Neural cell (in vitro differentiated cells): ENCODE measurements around the gene PPM1N. TPM values are rescaled to one million over a fixed set of nuclear protein-coding genes. Genes with fewer than 3 reads are reported as not detected.
A peak's percentile ranks its signal among the peaks of the same experiment; 100 is the strongest.

ENCODE experiments used
- H2AFZ ChIP-seq: fragments of 200-600, 300-800 bp; sonication (generic), shearing (Covaris generic); 2 replicates; pipeline ENCODE4 v1.6.0; 2014; ENCODE audit warnings: low read depth, mild to moderate bottlenecking, antibody characterized with exemption, low read length, moderate library complexity
- H3F3A ChIP-seq: fragments of 200-600 bp; shearing (Covaris generic); 2 replicates; pipeline ENCODE4 v1.6.1; 2016; ENCODE audit warnings: mild to moderate bottlenecking, moderate library complexity, mixed read lengths, antibody characterized with exemption, low read length; ENCODE audit not compliant: insufficient read depth, poor library complexity, severe bottlenecking
- H3K27ac ChIP-seq: fragments of 200-600, 300-800 bp; sonication (generic), shearing (Covaris generic); 2 replicates; pipeline ENCODE4 v1.5.1; 2014; ENCODE audit warnings: mild to moderate bottlenecking, low read length, moderate library complexity
- H3K27me3 ChIP-seq: fragments of 300-800, 200-600 bp; sonication (generic), shearing (Covaris generic); 2 replicates; pipeline ENCODE4 v1.6.0; 2014; ENCODE audit warnings: mild to moderate bottlenecking, low read depth, low read length, moderate library complexity; ENCODE audit not compliant: insufficient read depth
- H3K36me3 ChIP-seq: fragments of 300-800, 200-600 bp; sonication (generic), shearing (Covaris generic); 2 replicates; pipeline ENCODE4 v1.5.1; 2014; ENCODE audit warnings: mild to moderate bottlenecking, antibody characterized with exemption, low read length, moderate library complexity; ENCODE audit not compliant: insufficient read depth
- H3K4me2 ChIP-seq: fragments of 300-800, 200-600 bp; sonication (generic), shearing (Covaris generic); 2 replicates; pipeline ENCODE4 v1.6.0; 2014; ENCODE audit warnings: mild to moderate bottlenecking, low read length
- H3K4me3 ChIP-seq: fragments of 300-800, 200-600 bp; sonication (generic), shearing (Covaris generic); 2 replicates; pipeline ENCODE4 v1.5.1; 2014; ENCODE audit warnings: mild to moderate bottlenecking, low read length, moderate library complexity
- H3K79me2 ChIP-seq: fragments of 200-600 bp; shearing (Covaris generic); replicated peaks from 2 replicates; pipeline ENCODE4 v1.6.0; 2014; ENCODE audit warnings: mild to moderate bottlenecking, low read length, moderate library complexity; ENCODE audit not compliant: insufficient read depth
- H3K9ac ChIP-seq: fragments of 300-800, 200-600 bp; sonication (generic), shearing (Covaris generic); 2 replicates; pipeline ENCODE4 v1.6.1; 2016; ENCODE audit warnings: mild to moderate bottlenecking, low read length, mixed read lengths
- H3K9me2 ChIP-seq: fragments of 200-600 bp; shearing (Covaris generic); 2 replicates; pipeline ENCODE4 v1.6.1; 2016; ENCODE audit warnings: mild to moderate bottlenecking, low read length, mixed read lengths; ENCODE audit not compliant: insufficient read depth
- H3K9me3 ChIP-seq: fragments of 200-600, 300-800 bp; sonication (generic), shearing (Covaris generic); 2 replicates; pipeline ENCODE4 v1.6.1; 2016; ENCODE audit warnings: mild to moderate bottlenecking, mixed run types, low read length, moderate library complexity, mixed read lengths
- H4K20me1 ChIP-seq: fragments of 200-600 bp; shearing (Covaris generic); 2 replicates; pipeline ENCODE4 v1.6.1; 2016; ENCODE audit warnings: mild to moderate bottlenecking, mixed run types; ENCODE audit not compliant: insufficient read depth
- EP300 ChIP-seq: fragments of 450-650 bp; conservative IDR thresholded peaks from 2 replicates; pipeline ENCODE4 v1.6.1; 2014; ENCODE audit warnings: antibody characterized with exemption, mild to moderate bottlenecking, moderate library complexity; ENCODE audit not compliant: poor library complexity, severe bottlenecking
- EZH2 ChIP-seq: fragments of 200-600, 300-800 bp; shearing (Covaris generic), sonication (generic); IDR thresholded peaks from 2 replicates; pipeline ENCODE4 v1.6.1; 2014; ENCODE audit warnings: antibody characterized with exemption, low read length, borderline replicate concordance, mild to moderate bottlenecking; ENCODE audit not compliant: insufficient read depth, poor library complexity, severe bottlenecking
- MXI1 ChIP-seq: fragments of 450-650 bp; conservative IDR thresholded peaks from 2 replicates; pipeline ENCODE4 v1.6.1; 2014; ENCODE audit warnings: antibody characterized with exemption, mild to moderate bottlenecking; ENCODE audit not compliant: poor library complexity, severe bottlenecking
- POLR2AphosphoS5 ChIP-seq: IDR thresholded peaks from 2 replicates; pipeline ENCODE4 v1.6.1; 2012
- RAD21 ChIP-seq: fragments of 450-650 bp; conservative IDR thresholded peaks from 2 replicates; pipeline ENCODE4 v1.6.1; 2014; ENCODE audit warnings: antibody characterized with exemption, mild to moderate bottlenecking, moderate library complexity
- REST ChIP-seq: IDR thresholded peaks from 2 replicates; pipeline ENCODE4 v1.6.1; 2012; ENCODE audit warnings: borderline replicate concordance
- SMC3 ChIP-seq: fragments of 450-650 bp; conservative IDR thresholded peaks from 2 replicates; pipeline ENCODE4 v1.6.1; 2014; ENCODE audit warnings: antibody characterized with exemption, mild to moderate bottlenecking, moderate library complexity; ENCODE audit not compliant: poor library complexity
- TAF1 ChIP-seq: IDR thresholded peaks from 2 replicates; pipeline ENCODE4 v1.6.1; 2012; ENCODE audit warnings: low read depth
- polyA plus RNA-seq: library from polyadenylated mRNA; depleted of rRNA; stranded (reverse); fragments of >200 nt; gene quantifications from 2 replicates; pipeline ENCODE4 v1.2.3, GENCODE V29; 2014
- TF ChIP-seq, protein P1 (sequence below): fragments of 450-650 bp; IDR thresholded peaks from 2 replicates; pipeline ENCODE4 v1.5.1; 2014; ENCODE audit warnings: antibody characterized with exemption, mild to moderate bottlenecking, moderate library complexity; ENCODE audit not compliant: poor library complexity, severe bottlenecking

The PPM1N gene
- polyA plus RNA-seq, 1 donor from 2014 or later = 1.0 TPM

- H4K20me1 ChIP-seq = no peaks in the 10 kb centered on the region
Measured at GRCh38 chr19:45468159-45468651, 30.0 kb upstream of the PPM1N start.

GRCh38 chr19:45468803-45469131, 29.5 kb upstream of the PPM1N start:
- Histone ChIP-seq H3K9me3 (no peaks in the 10 kb centered on the region), H4K20me1 (no peaks in the 10 kb centered on the region), H2AFZ (peak overlapping the region; percentile 47), H3K4me2 (peak overlapping the region; percentile 79), H3K36me3 (no peaks in the 10 kb centered on the region), H3K4me3 (peak overlapping the region; percentile 71), H3K9me2 (no peaks in the 10 kb centered on the region), H3K27ac (peak overlapping the region; percentile 70), H3K79me2 (no peaks in the 10 kb centered on the region), H3K27me3 (peaks cover 20% of the 10 kb centered on the region), H3K9ac (peak overlapping the region; percentile 74), H3F3A (no peaks in the 10 kb centered on the region)
- TF ChIP-seq RAD21 (no peak), SMC3 (no peak), EZH2 (no peak), TAF1 (no peak), REST (no peak), POLR2AphosphoS5 (no peak), EP300 (no peak), MXI1 (no peak)
- TF ChIP-seq, protein P1, sequence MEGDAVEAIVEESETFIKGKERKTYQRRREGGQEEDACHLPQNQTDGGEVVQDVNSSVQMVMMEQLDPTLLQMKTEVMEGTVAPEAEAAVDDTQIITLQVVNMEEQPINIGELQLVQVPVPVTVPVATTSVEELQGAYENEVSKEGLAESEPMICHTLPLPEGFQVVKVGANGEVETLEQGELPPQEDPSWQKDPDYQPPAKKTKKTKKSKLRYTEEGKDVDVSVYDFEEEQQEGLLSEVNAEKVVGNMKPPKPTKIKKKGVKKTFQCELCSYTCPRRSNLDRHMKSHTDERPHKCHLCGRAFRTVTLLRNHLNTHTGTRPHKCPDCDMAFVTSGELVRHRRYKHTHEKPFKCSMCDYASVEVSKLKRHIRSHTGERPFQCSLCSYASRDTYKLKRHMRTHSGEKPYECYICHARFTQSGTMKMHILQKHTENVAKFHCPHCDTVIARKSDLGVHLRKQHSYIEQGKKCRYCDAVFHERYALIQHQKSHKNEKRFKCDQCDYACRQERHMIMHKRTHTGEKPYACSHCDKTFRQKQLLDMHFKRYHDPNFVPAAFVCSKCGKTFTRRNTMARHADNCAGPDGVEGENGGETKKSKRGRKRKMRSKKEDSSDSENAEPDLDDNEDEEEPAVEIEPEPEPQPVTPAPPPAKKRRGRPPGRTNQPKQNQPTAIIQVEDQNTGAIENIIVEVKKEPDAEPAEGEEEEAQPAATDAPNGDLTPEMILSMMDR = no peak

More at GRCh38 chr19:45468159-45468651, 30.0 kb upstream of the PPM1N start:
- H3K4me2 ChIP-seq = peak overlapping the region; percentile 79
- H3K36me3 ChIP-seq = no peaks in the 10 kb centered on the region
- peak overlapping the region; percentile 74 for H3K9ac ChIP-seq
- H3K4me3 ChIP-seq = peak overlapping the region; percentile 71
- no peak for TF ChIP-seq MXI1
- no peak for TF ChIP-seq TAF1
- no peak for TF ChIP-seq POLR2AphosphoS5
- no peak for TF ChIP-seq SMC3
- peak overlapping the region; percentile 90 for H2AFZ ChIP-seq
- H3K9me2 ChIP-seq = no peaks in the 10 kb centered on the region
- H3K79me2 ChIP-seq = no peaks in the 10 kb centered on the region
- no peaks in the 10 kb centered on the region for H3K9me3 ChIP-seq
- peak overlapping the region; percentile 70 for H3K27ac ChIP-seq
- no peaks in the 10 kb centered on the region for H3F3A ChIP-seq
- peaks cover 16% of the 10 kb centered on the region for H3K27me3 ChIP-seq
